OCI-LY7 (cell line): ENCODE measurements around the gene MAOB. TPM values are rescaled to one million over a fixed set of nuclear protein-coding genes. Genes with fewer than 3 reads are reported as not detected.
A peak's percentile ranks its signal among the peaks of the same experiment; 100 is the strongest.

Source experiments
- BruUV-seq: library from RNA; stranded (reverse); fragments of 400-500 nt; replicated peaks from 2 replicates; lab custom pipeline; 2021; lab: Mats Ljungman, UMichigan
- CTCF ChIA-PET: fragments of 300-600 bp; sonication (Branson Sonifier 250); formaldehyde crosslinking; loops from one replicate; lab custom pipeline; 2022; ENCODE audit warnings: antibody characterized with exemption; ENCODE audit not compliant: unreplicated experiment; lab: Charles Lee
- POLR2A ChIA-PET: fragments of 300-600 bp; sonication (Branson Sonifier 250); formaldehyde crosslinking; loops from one replicate; lab custom pipeline; 2022; ENCODE audit warnings: antibody characterized with exemption; lab: Charles Lee
- DNase-seq: peaks from one replicate; pipeline ENCODE4 v3.0.0-alpha.2; 2015; ENCODE audit warnings: low spot score
- H2AFZ ChIP-seq: fragments of 200-600 bp; sonication (generic), shearing (Covaris generic); 2 replicates; pipeline ENCODE4 v1.6.1; 2014; ENCODE audit warnings: mild to moderate bottlenecking, antibody characterized with exemption, low read length, moderate library complexity
- H3K27ac ChIP-seq: fragments of 200-600 bp; sonication (generic); 2 replicates; pipeline ENCODE4 v1.5.1; 2014; ENCODE audit warnings: mixed run types, low read depth, mild to moderate bottlenecking, moderate library complexity, low read length, inconsistent platforms; ENCODE audit not compliant: poor library complexity, severe bottlenecking
- H3K36me3 ChIP-seq: fragments of 200-600 bp; sonication (generic); 2 replicates; pipeline ENCODE4 v1.6.1; 2014; ENCODE audit warnings: mild to moderate bottlenecking, antibody characterized with exemption, low read length, moderate library complexity, mixed read lengths; ENCODE audit not compliant: insufficient read depth
- H3K4me1 ChIP-seq: fragments of 200-600 bp; sonication (generic); 2 replicates; pipeline ENCODE4 v1.5.1; 2014; ENCODE audit warnings: mild to moderate bottlenecking, low read length; ENCODE audit not compliant: insufficient read depth, poor library complexity, severe bottlenecking
- H3K4me2 ChIP-seq: fragments of 200-600 bp; sonication (generic); 2 replicates; pipeline ENCODE4 v1.6.1; 2014; ENCODE audit warnings: mild to moderate bottlenecking, low read length
- H3K4me3 ChIP-seq: fragments of 200-600 bp; sonication (generic); 2 replicates; pipeline ENCODE4 v1.5.1; 2014; ENCODE audit warnings: mild to moderate bottlenecking, low read depth, low read length; ENCODE audit not compliant: poor library complexity, severe bottlenecking
- H3K79me2 ChIP-seq: fragments of 200-600 bp; sonication (generic); 2 replicates; pipeline ENCODE4 v1.6.1; 2016; ENCODE audit warnings: low read depth, mild to moderate bottlenecking, low read length, moderate library complexity, mixed read lengths; ENCODE audit not compliant: insufficient read depth
- H3K9me2 ChIP-seq: fragments of 200-600 bp; sonication (generic); 2 replicates; pipeline ENCODE4 v1.6.1; 2016; ENCODE audit warnings: mild to moderate bottlenecking, low read length, mixed read lengths; ENCODE audit not compliant: insufficient read depth
- H3K9me3 ChIP-seq: fragments of 200-600 bp; sonication (generic); 2 replicates; pipeline ENCODE4 v1.6.1; 2014; ENCODE audit warnings: mild to moderate bottlenecking, mixed run types, low read length, mixed read lengths
- H4K20me1 ChIP-seq: fragments of 200-600 bp; sonication (generic); 2 replicates; pipeline ENCODE4 v1.6.1; 2014; ENCODE audit warnings: mild to moderate bottlenecking, antibody characterized with exemption, low read length, moderate library complexity, mixed read lengths; ENCODE audit not compliant: insufficient read depth
- EZH2phosphoT487 ChIP-seq: fragments of 200-600 bp; sonication (generic); IDR thresholded peaks from 2 replicates; pipeline ENCODE4 v1.6.1; 2018; ENCODE audit warnings: low read depth, borderline replicate concordance, mild to moderate bottlenecking, mixed run types, antibody characterized with exemption, low read length, moderate library complexity, mixed read lengths
- intact Hi-C: fragments of 100-400 bp; cut with micrococcal nuclease; formaldehyde crosslinking; loops from one replicate; pipeline ENCODE4 v1.10.0; 2022; ENCODE audit not compliant: unreplicated experiment
- total RNA-seq, 2 experiments: library from RNA; depleted of rRNA in 1 of 2; stranded (reverse); fragments of >200 nt in 1 of 2; shearing (Covaris generic) in 1 of 2; gene quantifications; 2 replicates each; pipeline ENCODE4 v1.2.3, GENCODE V29; 2014 to 2022
- TF ChIP-seq, protein P1 (sequence below): fragments of 200-600 bp; sonication (generic); conservative IDR thresholded peaks from 2 replicates; pipeline ENCODE4 v1.5.1; 2014; ENCODE audit warnings: mild to moderate bottlenecking, antibody characterized with exemption, low read length, moderate library complexity, mixed read lengths

MAOB gene
- total RNA-seq, 2 experiments from 2014 or later = not detected

DNA sequence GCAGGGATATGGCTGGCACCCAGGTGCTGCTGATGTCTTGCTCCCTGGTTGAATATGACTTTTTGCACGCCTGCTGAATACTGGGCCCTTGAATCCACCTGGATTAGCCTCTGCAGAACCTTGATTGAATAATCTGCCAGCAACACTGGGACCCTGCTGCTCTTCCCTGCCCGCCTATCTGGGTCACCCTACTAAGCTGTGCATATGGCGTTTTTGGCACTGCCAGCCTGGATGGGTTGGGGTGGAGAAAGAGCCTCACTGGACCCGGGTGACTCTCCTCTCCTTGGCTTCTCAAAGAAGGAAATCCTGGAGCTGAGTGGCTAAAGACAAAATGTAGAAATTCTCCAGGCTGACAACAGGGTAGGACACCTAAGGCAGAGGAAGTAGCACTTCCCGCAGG, 126.2 kb downstream of the MAOB start:
- ChIA-PET CTCF (no interaction called here), POLR2A (no interaction called here)
- intact Hi-C loops = no loop called here
- Histone ChIP-seq H3K79me2 (no peaks in the 10 kb centered on the region), H3K27ac (no peak overlapping the region), H2AFZ (no peak overlapping the region), H3K4me2 (no peak overlapping the region), H3K36me3 (no peaks in the 10 kb centered on the region), H3K4me3 (no peak overlapping the region), H3K9me3 (no peaks in the 10 kb centered on the region), H3K9me2 (no peaks in the 10 kb centered on the region), H3K4me1 (no peaks in the 10 kb centered on the region), H4K20me1 (no peaks in the 10 kb centered on the region)
- no peak for TF ChIP-seq EZH2phosphoT487
- TF ChIP-seq, protein P1, sequence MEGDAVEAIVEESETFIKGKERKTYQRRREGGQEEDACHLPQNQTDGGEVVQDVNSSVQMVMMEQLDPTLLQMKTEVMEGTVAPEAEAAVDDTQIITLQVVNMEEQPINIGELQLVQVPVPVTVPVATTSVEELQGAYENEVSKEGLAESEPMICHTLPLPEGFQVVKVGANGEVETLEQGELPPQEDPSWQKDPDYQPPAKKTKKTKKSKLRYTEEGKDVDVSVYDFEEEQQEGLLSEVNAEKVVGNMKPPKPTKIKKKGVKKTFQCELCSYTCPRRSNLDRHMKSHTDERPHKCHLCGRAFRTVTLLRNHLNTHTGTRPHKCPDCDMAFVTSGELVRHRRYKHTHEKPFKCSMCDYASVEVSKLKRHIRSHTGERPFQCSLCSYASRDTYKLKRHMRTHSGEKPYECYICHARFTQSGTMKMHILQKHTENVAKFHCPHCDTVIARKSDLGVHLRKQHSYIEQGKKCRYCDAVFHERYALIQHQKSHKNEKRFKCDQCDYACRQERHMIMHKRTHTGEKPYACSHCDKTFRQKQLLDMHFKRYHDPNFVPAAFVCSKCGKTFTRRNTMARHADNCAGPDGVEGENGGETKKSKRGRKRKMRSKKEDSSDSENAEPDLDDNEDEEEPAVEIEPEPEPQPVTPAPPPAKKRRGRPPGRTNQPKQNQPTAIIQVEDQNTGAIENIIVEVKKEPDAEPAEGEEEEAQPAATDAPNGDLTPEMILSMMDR = no peak
- DNase-seq = no peak
- no TSS peak for BruUV-seq

DNA sequence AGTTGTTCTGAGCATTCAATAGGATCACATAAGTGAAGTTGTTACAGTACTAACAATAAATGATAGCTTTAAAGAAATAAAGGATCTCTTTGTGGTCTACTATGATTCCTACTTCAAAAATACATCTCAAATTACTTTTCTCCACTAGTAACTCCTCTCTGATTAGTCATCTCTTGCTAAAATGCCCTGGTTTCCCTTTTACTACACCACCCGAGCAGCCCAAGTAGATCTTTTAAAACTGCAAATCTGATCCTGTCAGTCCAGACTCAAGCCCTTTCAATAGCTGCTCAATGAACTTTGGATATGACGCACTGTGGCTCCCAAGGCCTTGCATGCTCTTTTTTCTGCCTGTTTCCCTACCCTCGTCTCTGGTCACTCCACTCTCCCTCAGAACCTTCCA, 128.6 kb downstream of the MAOB start:
- H3K4me2 ChIP-seq = no peak overlapping the region
- POLR2A ChIA-PET = no interaction called here
- no peaks in the 10 kb centered on the region for H3K9me2 ChIP-seq
- CTCF ChIA-PET = no interaction called here
- H3K4me1 ChIP-seq = no peaks in the 10 kb centered on the region
- no peaks in the 10 kb centered on the region for H3K36me3 ChIP-seq
- BruUV-seq = no TSS peak
- intact Hi-C loops = no loop called here
- H3K79me2 ChIP-seq = no peaks in the 10 kb centered on the region
- no peak overlapping the region for H2AFZ ChIP-seq
- no peak overlapping the region for H3K4me3 ChIP-seq
- H3K27ac ChIP-seq = no peak overlapping the region
- TF ChIP-seq EZH2phosphoT487 = no peak
- TF ChIP-seq, protein P1 = no peak
- H3K9me3 ChIP-seq = no peaks in the 10 kb centered on the region
- no peaks in the 10 kb centered on the region for H4K20me1 ChIP-seq
- DNase-seq = no peak

DNA sequence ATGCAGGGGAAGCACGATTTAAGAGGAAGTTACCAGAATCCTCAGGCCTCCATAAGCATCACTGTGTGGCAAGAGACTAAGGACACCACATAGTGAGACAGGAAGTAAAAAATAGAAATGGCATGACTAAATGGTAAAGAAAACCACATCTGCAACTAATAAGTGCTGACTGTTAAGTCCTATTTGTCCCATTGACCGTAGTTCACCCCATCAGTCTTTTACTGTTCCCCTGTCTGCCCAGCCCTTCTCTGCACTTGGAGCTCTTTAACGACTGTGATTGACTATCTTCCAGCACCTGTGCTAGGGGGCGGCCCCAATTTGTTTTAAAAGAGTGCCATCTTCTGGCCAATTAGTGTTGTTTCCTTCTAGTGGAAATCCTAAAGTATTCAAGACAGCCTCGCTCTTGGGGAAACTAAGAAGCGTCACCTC, 132.0 kb downstream of the MAOB start:
- ChIA-PET CTCF (no interaction called here), POLR2A (no interaction called here)
- H4K20me1 ChIP-seq = no peaks in the 10 kb centered on the region
- H3K79me2 ChIP-seq = no peaks in the 10 kb centered on the region
- H3K9me2 ChIP-seq = no peaks in the 10 kb centered on the region
- no peaks in the 10 kb centered on the region for H3K4me1 ChIP-seq
- no peak overlapping the region for H2AFZ ChIP-seq
- BruUV-seq = no TSS peak
- no peak overlapping the region for H3K4me2 ChIP-seq
- H3K4me3 ChIP-seq = no peak overlapping the region
- no peak overlapping the region for H3K27ac ChIP-seq
- H3K9me3 ChIP-seq = no peaks in the 10 kb centered on the region
- intact Hi-C loops = loop anchor here (1.0 kb wide), 1 partner anchor 191 kb away; no protein-coding TSS in a partner anchor
- DNase-seq = peak; percentile 61
- H3K36me3 ChIP-seq = no peaks in the 10 kb centered on the region
- TF ChIP-seq EZH2phosphoT487 = no peak
- TF ChIP-seq, protein P1 = peak; percentile 73
